RPMI8226 (cell line): Measurements from ENCODE around the gene ERN1.

Experiments used
- DNase-seq: peaks from one replicate; pipeline ENCODE4 v3.0.0-alpha.2; 2015

ERN1 gene

DNA sequence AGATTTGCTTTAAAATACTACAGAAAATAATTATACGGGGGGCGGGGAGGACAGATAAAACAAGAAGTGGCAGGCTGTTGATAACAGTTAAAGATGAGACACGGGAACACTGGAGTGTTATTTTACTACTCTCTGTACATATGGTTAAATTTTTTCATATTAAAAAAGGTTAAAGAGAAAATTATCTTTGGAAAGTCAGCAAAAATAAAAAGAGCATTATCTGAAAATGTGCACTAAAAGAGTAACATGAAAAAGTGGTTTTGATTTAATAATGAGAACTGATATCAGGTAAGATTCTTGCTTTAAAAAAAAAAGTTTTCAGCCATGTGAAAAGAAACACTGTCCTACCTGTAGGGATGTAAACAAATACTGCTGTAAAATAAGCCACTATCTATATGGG, 46.9 kb downstream of the ERN1 start:
- DNase-seq, result no peak

DNA sequence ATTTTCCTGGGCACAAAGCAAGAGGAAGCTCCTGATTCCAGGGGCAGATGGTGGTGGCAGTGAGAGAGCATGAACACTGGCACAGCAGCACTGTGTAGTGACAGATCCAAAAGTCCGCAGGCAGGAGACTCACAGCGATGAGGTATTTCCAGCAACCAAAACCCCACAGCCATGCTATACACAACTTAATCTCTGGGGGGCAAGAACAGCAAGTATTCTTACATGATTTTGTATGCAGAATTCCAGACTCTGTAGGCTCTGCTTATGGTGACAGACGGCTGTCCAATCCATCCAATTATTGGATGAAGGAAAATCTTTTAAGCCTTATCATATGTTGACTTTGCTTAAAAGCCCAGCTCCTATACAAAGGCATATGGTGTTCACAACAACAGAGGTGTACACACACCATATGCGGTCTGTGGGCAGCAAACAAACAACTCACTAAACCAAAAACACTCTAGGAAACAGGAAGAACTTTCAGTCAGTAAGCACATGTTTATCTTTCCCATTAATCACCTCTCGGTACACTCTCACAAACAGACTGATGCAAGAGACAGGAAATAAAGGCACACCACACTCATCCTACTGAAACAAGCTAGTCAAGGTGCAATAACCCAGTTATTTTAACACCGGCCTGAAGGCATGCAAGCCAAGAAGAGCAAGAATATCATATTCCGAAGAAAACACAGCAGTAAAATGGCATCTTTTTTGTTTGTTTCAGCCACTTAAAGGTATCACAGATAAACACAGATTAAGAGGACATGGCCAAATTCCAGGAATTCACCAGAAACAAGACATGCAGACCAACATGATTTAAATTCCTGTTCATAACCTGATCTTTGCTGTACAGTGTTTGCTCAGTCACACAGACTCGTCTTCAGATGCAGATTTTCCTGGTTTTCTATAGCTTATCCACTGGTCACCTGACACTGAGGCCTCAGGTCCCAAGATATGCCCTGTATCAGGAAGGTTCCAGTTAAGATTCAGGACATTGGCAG, 47.8 kb downstream of the ERN1 start:
- peak; percentile 69 for DNase-seq

- DNase-seq, result no peak
These were observed 49.7 kb downstream of the ERN1 start for GRCh38 chr17:64080174-64080618.

GRCh38 chr17:64077379-64077778, 52.6 kb downstream of the ERN1 start:
- DNase-seq, result no peak

DNA sequence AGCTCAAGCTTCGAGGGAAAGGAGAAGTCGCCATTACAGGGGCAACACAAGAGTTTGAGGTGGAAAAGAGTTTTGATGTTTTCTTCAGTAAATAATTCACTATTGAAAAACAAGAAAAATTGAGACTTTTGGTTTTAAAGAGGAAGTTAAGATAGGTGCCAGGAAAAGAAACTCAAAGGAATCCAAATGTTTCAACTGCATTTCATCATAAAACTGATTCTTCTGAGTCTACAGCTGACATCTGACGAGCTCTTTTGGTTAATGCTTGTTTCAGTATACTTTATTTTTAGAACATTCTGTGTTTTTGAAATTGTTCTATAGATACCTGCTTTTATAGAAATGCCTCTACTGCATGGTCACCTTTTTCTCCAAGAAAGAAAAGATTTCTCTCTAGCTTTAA, 54.0 kb downstream of the ERN1 start:
- peak; percentile 44 for DNase-seq

GRCh38 chr17:64074704-64075426, 55.1 kb downstream of the ERN1 start:
- DNase-seq, result peak; percentile 35

DNA sequence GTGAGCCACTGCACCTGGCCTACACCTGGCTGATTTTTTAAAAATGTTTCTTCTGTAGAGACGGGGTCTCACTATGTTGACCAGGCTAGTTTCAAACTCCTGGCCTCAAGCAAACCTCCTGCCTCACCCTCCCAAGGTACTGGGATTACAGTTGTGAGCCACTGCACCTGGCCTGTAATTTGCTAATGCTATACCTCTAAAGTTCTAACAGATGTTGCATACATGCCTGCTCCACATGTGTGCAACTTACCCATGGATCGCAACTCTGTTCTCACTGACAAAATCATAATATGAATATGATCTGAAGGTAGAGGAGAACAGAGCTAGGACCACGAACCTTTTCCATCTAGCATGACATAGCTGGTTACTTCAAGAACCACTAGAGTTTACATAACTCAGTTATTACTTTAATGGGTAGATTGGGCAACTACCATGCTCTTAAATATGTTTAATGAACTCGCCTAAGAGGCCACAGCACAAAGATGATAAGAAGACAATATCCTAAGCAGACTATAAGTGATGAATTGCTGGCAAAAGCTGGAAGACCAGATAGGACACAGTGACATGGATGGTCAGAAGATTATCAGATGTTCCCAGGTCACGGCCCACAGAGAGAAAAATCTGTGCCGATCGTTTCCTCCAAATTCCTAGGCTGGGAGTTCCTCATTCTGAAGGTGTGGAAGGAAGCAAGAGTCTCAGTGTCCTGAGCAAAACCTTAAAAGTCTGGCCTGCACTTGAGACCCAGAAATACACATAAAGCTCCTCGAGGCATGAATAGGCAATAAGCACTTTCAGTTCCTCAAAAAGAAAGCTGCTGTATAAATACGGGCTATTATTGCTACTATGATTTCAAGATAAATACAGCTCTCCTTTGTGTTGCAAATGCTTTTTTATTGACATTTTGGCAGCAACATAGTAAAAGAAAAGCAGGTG, 55.9 kb downstream of the ERN1 start:
- peak; percentile 82 for DNase-seq

DNA sequence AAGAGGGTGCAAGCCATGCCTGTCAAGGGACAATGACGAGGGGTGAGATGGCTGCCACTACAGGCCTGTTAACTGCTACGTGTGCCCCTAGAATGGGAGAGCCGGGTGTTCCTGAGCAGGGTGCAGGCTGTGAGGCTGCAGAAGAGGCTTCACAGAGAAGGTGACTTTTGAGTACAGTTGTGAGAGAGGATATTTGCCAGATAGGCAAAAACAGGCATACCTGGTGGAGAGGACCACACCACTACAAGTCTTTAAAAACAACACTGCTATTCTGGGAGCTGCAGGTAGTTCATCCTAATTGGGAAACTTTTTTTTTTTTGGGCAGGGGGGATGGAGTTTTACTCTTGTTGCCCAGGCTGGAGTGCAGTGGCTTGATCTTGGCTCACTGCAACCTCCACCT, 58.8 kb downstream of the ERN1 start:
- no peak for DNase-seq

- no peak for DNase-seq
These were observed 59.7 kb downstream of the ERN1 start for GRCh38 chr17:64070213-64070612.

- DNase-seq, result no peak
These were observed 60.8 kb downstream of the ERN1 start for GRCh38 chr17:64069143-64069542.

DNA sequence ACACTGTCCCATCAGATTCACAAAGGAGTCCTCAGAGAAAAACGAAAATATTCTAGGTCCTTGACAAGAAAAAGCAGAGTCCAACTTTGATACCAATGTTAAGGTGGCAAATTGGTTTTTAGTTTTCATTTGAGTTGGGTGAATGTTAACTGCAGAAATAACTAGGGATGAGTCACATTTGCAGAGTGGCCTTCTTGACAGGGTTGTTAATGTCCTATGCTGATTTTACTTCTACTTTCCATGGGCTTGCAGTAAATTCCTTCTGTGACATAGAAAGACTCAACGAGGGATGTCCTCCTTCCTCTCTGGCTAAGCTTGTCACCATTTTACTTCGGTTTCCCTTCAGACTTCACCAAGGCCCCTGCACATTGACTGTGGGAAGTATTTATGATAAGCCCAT, 62.3 kb downstream of the ERN1 start:
- DNase-seq, result no peak

GRCh38 chr17:64066716-64067115, 63.2 kb downstream of the ERN1 start:
- no peak for DNase-seq

- DNase-seq, result no peak
These were observed 64.8 kb downstream of the ERN1 start for GRCh38 chr17:64065161-64065560.

GRCh38 chr17:64064331-64064730, 65.6 kb downstream of the ERN1 start:
- no peak for DNase-seq

DNA sequence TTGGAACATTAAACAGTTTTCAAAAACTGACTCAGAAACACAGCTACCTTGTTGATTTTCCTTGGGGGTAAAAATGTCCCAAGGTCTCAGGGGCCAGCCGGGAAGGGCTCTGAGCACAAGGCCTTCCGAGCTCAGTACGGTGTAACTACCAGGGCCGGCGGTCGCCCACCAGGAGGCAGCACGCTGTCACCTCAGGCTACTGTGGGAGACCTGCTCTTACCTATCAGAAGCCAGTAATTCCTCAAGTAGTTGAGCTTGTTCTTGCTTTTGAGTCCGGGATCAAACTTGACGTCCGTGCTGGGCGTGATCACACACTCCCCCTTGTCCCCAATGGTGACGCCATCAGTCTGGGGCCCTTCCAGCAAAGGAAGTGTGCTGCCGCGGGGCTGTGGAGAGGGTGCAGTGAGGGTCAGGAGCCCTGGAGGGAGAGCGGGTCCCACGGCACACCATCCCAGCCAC, 66.1 kb downstream of the ERN1 start:
- DNase-seq, result no peak

- peak; percentile 84 for DNase-seq
These were observed 66.9 kb downstream of the ERN1 start for GRCh38 chr17:64063088-64063487.

DNA sequence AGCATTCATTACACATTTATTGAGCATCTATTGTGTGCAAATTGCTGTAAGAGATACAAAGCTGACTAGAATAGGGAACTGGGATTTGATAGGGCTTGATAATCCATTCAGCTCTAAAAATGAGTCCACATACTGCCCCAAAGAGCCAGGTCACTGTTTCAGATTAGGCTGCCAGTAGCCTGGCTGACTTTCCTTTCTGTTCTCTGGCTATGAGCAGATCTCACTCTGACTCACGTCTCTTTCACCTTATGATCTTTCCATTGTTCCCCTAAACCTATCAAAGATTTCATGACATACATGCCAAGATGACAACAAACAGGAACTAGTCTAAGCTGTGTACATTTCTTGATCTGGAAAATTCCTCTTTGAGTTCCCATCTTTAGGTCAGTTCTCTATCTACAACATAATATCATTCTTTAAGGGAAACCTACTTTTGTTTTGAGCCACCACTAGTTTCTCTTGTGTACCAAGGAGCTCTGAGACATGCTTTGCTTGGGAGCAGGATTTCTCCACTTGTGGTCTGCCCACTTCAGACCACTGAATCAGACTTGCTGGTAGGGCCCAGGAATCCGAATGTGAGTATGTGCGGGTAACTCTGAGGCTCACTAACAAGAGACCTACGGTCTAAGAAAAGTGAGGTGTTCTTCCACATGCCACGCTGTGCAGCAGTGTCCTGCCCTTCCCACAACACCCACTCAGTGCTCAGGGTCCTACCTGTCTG, 68.6 kb downstream of the ERN1 start:
- no peak for DNase-seq

DNA sequence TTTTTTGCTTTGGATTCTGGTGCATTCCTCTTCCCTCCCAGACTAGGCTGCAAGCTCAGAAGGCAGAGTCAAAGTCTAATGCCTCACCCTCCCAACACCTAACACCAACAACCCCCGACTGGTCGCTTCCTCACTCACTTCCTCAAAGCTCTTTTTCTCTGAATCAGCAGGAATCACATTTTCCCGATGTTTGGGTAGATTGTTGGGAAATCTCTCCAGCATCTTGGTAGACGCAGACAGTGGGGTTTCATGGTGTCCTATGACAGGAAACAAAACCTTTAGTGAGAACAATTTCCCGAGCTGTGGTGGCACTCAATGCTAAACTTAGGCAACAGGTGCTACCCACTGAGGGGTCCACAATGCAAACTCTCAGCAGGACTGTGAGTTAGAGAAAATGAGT, 69.6 kb downstream of the ERN1 start:
- DNase-seq, result no peak

- DNase-seq, result no peak
These were observed 70.2 kb downstream of the ERN1 start for GRCh38 chr17:64059756-64060155.

GRCh38 chr17:64058621-64059020, 71.3 kb downstream of the ERN1 start:
- peak; percentile 52 for DNase-seq

GRCh38 chr17:64057701-64058263, 72.2 kb downstream of the ERN1 start:
- no peak for DNase-seq
